MM.1S (cell line): ENCODE results near the gene MATN1.

Experiments used
- CTCF ChIP-seq: fragments of 300-600 bp; sonication (generic); IDR thresholded peaks from 2 replicates; pipeline ENCODE4 v1.5.1; 2016; ENCODE audit warnings: antibody characterized with exemption, low read length, mixed read lengths
- EZH2 ChIP-seq: fragments of 300-600 bp; sonication (generic); optimal IDR thresholded peaks from 2 replicates; pipeline ENCODE3; 2017; ENCODE audit warnings: low read depth, mild to moderate bottlenecking, antibody characterized with exemption, low read length, mixed read lengths
- EZH2phosphoT487 ChIP-seq: fragments of 300-600 bp; sonication (generic); IDR thresholded peaks from 2 replicates; pipeline ENCODE4 v1.6.1; 2018; ENCODE audit warnings: antibody characterized with exemption, low read length

- no peak for TF ChIP-seq CTCF
- TF ChIP-seq EZH2 = no peak
- no peak for TF ChIP-seq EZH2phosphoT487
Observed at GRCh38 chr1:30729901-30730300, 6.5 kb upstream of the MATN1 start.
